Kidney tubule cell (primary cell): Measurements from ENCODE around the gene LACRT.

ENCODE experiments used
- DNase-seq: peaks from one replicate; pipeline ENCODE4 v3.0.0-alpha.2; 2018; ENCODE audit warnings: low spot score

Gene LACRT

GRCh38 chr12:54601841-54602240 is 32.9 kb downstream of the LACRT start:
- peak; percentile 71 for DNase-seq

DNA sequence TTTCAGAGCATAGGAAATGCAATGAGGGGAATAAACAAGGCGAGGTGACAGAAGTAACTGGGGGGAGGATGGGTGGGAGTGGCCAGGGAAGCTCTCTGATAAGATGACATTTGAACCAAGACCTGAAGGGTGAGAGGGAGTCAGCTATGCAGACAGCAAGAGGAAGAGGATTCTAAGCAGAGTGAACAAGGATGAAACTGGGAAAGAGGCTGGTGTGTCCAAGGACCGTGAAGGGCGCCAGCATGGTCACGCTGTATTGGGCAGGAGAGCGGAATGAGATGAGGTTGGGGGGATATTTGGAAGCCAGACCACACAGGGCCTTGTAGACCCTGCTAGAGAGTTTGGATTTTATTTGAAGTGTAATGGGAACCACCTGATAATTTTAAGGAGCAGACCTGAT is 35.7 kb downstream of the LACRT start:
- peak; percentile 53 for DNase-seq

- peak; percentile 70 for DNase-seq
Measured at GRCh38 chr12:54596526-54596946, 38.2 kb downstream of the LACRT start.

GRCh38 chr12:54595471-54595870 is 39.2 kb downstream of the LACRT start:
- no peak for DNase-seq

DNA sequence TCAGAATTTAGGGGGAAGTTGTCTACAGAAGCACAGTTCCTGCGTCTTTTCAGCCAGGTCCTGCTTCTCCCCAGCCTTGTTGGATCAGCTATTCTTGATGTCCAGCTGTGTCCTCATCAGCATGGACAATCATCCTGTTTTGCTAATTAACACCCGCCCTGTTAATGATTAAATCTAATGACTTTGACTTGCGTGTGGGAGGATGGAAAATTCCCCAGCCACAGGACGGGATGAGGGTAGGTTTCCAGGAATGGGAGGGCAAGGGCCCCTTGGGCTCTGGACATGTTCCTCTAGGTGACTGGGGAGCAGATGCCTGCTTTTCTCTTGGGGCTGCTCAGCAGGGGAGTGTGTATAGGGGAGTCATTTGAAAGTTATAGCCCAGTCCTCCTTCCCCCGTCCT is 41.0 kb downstream of the LACRT start:
- peak; percentile 59 for DNase-seq

DNA sequence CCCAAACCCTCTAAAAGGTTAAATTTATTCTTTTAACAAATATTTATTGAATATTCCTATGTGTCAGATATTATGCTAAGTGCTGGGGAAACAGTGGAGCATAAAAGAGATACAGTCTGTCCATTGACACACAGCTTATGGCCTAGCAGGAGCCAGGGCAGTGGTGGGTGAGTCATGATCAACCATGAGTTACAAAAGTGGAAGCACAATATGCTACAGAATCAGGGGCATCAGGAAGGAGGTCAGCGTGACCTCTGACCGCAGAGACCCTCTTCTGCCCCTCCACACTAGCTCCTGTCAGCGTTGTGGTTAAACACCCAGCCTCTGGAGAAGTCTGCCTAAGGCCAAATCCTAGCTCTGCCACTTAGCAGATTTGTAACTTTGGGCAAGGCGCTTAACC is 41.6 kb downstream of the LACRT start:
- peak; percentile 75 for DNase-seq

GRCh38 chr12:54592316-54592715 is 42.4 kb downstream of the LACRT start:
- DNase-seq: peak; percentile 92

- DNase-seq: peak; percentile 63
Measured at GRCh38 chr12:54590978-54591591, 43.6 kb downstream of the LACRT start.

DNA sequence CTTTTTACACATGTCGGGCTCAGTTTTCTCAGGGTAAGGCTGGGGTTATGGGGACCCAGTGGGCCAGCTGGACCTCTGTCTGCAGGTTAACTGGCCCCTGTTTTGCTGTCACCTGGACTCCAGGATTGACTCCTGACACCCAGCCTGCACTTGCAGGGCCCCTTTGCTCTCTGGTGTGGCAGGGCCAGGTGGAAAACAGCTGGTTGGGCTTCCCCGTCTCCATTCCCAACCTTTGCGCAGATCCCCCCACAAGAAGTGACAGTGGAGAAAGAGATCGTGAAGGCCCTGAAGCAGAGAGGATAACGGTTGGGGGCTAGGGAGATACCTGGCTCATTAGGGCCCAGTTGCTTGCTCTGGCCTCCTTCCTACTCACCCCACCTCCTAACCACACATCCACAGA is 44.7 kb downstream of the LACRT start:
- no peak for DNase-seq

GRCh38 chr12:54588890-54589267 is 45.8 kb downstream of the LACRT start:
- no peak for DNase-seq

- no peak for DNase-seq
Measured at GRCh38 chr12:54588110-54588889, 46.4 kb downstream of the LACRT start, which contains the start of gene PPP1R1A. Gene PPP1R1A (minus strand): TSS chr12:54588659. CDS start chr12:54588488, 171 bp downstream.

GRCh38 chr12:54587315-54587873 is 47.3 kb downstream of the LACRT start:
- DNase-seq: no peak

GRCh38 chr12:54586620-54587019 is 48.1 kb downstream of the LACRT start:
- no peak for DNase-seq

DNA sequence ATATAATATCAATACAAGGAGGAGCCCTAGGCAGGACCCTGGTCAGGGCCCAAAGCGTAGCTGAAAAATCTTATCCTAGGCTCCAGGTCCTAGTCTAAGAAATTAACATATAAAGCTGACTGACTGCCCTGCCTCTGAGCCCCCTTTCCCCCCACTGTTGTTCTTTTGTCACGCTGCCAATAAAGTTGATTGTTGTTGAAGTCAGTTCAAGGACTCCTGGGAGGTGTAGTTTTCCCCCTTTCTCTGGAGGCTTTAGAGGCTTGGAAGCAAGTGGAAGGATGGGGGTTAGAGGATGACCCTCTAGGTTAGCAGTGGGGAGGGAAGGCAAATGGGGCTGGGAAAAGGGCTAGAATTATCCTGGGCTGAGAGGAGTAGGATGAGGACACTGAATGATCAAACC is 49.5 kb downstream of the LACRT start:
- no peak for DNase-seq

GRCh38 chr12:54584128-54584527 is 50.6 kb downstream of the LACRT start:
- no peak for DNase-seq

GRCh38 chr12:54583726-54584125 is 51.0 kb downstream of the LACRT start:
- no peak for DNase-seq

DNA sequence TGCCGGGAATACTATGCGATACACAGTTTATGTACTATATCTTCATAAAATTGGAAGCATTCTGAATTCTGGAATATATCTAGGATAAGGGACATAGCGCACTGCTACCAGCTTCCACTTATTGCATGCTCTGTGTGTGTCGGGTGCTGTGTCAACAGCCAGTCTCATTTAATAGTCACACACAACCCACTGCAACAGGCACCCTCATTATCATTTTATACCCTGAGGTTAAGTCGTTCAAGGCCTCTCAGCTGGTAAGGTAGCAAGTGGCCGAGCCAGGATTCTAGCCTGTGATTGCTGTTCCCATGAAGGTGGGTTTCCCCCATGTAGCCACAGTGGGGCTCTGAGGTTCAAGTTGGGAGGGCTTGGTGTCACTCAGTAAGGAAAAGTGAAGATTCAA is 53.3 kb downstream of the LACRT start:
- DNase-seq: no peak
